Measurements from ENCODE around the gene HS1BP3. TPM values are rescaled to one million over a fixed set of nuclear protein-coding genes. Genes with fewer than 3 reads are reported as not detected.

HS1BP3 gene
- total and polyA plus RNA-seq, 10 donors: 8.8 to 38.0 (median 25.9) TPM

DNA sequence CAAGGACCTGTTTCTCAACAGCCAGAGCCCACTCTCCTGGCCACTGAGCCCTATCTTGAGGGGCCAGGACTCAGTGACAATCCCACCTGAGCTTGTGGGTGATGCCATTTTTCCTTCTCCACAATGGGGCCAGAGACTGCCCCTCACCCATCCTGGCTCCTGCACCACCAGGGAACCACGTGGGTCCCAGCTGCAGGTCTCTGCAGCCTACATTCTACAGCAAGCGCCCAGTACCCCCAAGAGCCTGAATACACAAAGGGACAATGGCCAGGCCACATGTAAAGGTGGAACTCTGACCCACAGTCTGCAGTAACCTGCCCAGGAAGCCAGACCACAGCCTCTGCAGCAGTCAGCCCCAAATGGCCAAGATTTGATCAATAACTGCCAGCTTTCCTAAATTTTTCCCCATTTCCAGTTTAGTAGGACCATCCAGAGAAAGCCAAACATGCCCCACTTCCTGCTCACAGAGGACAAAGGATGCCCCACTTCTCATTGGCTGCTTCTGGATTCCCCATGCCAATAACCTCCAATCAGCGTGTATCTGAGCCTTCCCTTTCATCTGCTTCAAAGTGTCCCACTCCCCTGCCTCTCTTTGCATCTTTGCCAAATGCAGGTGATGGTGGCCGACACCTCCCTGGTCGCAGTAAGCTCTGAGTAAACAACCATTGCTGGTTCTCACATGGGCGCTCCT is 19.1 kb downstream of the HS1BP3 start:
- intact Hi-C loops (cut with DNase I; ENCODE audit: low total_unique reads): no loop called here
- H3K4me3 ChIP-seq: no peak overlapping the region
- peaks cover 9 to 37% (median 26%) of the 10 kb centered on the region in 6 donors for H3K4me1 ChIP-seq
- TF ChIP-seq POLR2AphosphoS5 (IDR thresholded peaks at IDR 0.05) (no peak), POLR2A (IDR thresholded peaks at IDR 0.05) (no peak)
- TF ChIP-seq, protein P1, sequence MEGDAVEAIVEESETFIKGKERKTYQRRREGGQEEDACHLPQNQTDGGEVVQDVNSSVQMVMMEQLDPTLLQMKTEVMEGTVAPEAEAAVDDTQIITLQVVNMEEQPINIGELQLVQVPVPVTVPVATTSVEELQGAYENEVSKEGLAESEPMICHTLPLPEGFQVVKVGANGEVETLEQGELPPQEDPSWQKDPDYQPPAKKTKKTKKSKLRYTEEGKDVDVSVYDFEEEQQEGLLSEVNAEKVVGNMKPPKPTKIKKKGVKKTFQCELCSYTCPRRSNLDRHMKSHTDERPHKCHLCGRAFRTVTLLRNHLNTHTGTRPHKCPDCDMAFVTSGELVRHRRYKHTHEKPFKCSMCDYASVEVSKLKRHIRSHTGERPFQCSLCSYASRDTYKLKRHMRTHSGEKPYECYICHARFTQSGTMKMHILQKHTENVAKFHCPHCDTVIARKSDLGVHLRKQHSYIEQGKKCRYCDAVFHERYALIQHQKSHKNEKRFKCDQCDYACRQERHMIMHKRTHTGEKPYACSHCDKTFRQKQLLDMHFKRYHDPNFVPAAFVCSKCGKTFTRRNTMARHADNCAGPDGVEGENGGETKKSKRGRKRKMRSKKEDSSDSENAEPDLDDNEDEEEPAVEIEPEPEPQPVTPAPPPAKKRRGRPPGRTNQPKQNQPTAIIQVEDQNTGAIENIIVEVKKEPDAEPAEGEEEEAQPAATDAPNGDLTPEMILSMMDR (IDR thresholded peaks at IDR 0.05 in 8 of 11, conservative IDR thresholded peaks at IDR 0.05 in 3 of 11): no peak
- H3K36me3 ChIP-seq: peaks cover 0 to 87% (median 13%) of the 10 kb centered on the region in 6 donors
- H3K27ac ChIP-seq: no peak overlapping the region
- WGBS, 5 donors: 90 to 94% (median 92%) methylated on average over 6 of the region's 6 CpGs
- H3K27me3 ChIP-seq (replicated peaks in 1 of 7): no peaks in the 10 kb centered on the region
- no peaks in the 10 kb centered on the region for H3K9me3 ChIP-seq
- peak; percentile 44 for DNase-seq

DNA sequence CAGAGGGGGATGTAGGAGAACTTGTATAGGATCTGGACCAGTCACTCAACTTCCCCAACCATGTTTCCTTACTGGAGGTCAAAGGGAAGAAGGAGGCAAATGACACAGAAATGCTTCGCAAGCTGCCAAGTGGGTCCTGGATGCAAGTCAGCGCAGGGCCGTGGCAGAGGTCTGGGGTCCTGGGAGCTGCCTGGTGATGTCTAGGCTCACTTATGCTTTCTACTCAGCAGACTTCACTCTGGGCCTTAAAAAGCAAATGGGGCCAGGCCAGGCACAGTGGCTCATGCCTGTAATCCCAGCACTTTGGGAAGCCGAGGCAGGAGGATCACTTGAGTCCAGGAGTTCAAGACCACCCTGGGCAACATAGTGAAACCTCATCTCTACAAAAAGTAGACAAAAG is 19.9 kb downstream of the HS1BP3 start:
- peaks cover 0 to 87% (median 7%) of the 10 kb centered on the region in 6 donors for H3K36me3 ChIP-seq
- TF ChIP-seq, protein P1 (IDR thresholded peaks at IDR 0.05 in 8 of 11, conservative IDR thresholded peaks at IDR 0.05 in 3 of 11): no peak
- TF ChIP-seq POLR2A (IDR thresholded peaks at IDR 0.05): no peak
- TF ChIP-seq POLR2AphosphoS5 (IDR thresholded peaks at IDR 0.05): no peak
- no peaks in the 10 kb centered on the region for H3K9me3 ChIP-seq
- DNase-seq: peak; percentile 52
- intact Hi-C loops (cut with DNase I; ENCODE audit: low total_unique reads): no loop called here
- H3K4me1 ChIP-seq: peaks cover 9 to 32% (median 24%) of the 10 kb centered on the region in 6 donors
- 89 to 98% (median 93%) methylated on average over 4 of the region's 4 CpGs for WGBS, 5 donors
- H3K27ac ChIP-seq: no peak overlapping the region
- H3K27me3 ChIP-seq (replicated peaks in 1 of 7): no peaks in the 10 kb centered on the region
- H3K4me3 ChIP-seq: no peak overlapping the region

DNA sequence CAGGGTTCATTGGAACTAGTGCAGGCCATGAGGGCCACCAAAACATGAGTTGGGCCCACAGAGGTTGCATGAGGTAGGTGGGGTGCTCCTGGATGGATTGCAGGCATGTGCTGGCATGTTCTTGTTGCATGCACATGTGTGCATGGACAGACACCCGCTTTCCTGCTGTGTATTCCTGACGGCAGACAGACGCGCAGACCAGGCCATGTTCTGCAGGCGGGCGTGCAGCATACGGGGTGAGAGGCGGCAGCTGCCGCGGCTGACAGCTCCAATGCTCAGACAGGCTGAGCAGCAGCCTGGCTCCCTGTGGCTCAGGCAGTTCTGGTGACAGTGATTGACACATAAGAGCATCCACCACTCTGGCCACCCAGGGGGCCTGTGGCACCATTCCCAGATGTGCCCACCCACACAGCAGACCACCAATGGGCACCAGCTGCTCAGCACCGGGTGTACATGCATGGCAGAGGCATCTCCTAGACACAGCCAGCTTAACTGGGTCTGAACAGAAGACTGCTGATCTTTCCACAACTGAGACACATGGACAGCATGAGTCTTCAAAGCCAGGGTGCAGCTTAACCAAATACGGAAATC is 21.2 kb downstream of the HS1BP3 start:
- WGBS, 5 donors: 76 to 94% (median 92%) methylated on average over 11 to 12 of the region's 12 CpGs
- intact Hi-C loops (cut with DNase I; ENCODE audit: low total_unique reads): no loop called here
- Histone ChIP-seq H3K36me3 (peaks cover 0 to 87% (median 9%) of the 10 kb centered on the region in 6 donors), H3K9me3 (no peaks in the 10 kb centered on the region), H3K4me3 (no peak overlapping the region), H3K27me3 (replicated peaks in 1 of 7) (no peaks in the 10 kb centered on the region), H3K4me1 (peaks cover 9 to 19% (median 13%) of the 10 kb centered on the region in 6 donors), H3K27ac (no peak overlapping the region)
- peak; percentile 71 for DNase-seq
- TF ChIP-seq POLR2AphosphoS5 (IDR thresholded peaks at IDR 0.05): no peak
- TF ChIP-seq POLR2A (IDR thresholded peaks at IDR 0.05): no peak
- TF ChIP-seq, protein P1 (IDR thresholded peaks at IDR 0.05 in 8 of 11, conservative IDR thresholded peaks at IDR 0.05 in 3 of 11): no peak

DNA sequence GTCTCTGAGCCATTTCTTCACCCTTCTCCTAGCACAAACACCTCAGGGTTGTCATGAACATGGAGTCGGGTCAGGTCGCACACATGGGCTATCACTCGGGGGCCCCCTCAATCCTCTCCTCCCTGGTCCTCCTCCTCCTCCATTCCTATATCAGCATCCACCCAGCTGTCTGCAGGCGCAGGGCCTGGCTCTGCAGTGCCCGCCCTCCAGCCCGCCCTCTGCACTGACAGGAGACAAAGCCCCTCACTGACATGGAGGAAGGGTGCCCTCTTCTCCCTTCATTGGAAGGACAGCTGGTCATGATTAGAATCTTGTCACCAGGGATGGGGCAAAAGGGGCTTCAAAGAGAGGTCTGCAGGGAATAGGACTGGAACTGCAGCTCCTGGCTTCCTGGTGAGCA is 21.7 kb downstream of the HS1BP3 start:
- Histone ChIP-seq H3K27ac (no peak overlapping the region), H3K9me3 (no peaks in the 10 kb centered on the region), H3K4me3 (no peak overlapping the region), H3K27me3 (replicated peaks in 1 of 7) (no peaks in the 10 kb centered on the region), H3K4me1 (peaks cover 4 to 14% (median 8%) of the 10 kb centered on the region in 6 donors), H3K36me3 (peaks cover 0 to 87% (median 14%) of the 10 kb centered on the region in 6 donors)
- DNase-seq: peak; percentile 59
- 87 to 95% (median 91%) methylated on average over 6 of the region's 6 CpGs for WGBS, 5 donors
- intact Hi-C loops (cut with DNase I; ENCODE audit: low total_unique reads): no loop called here
- TF ChIP-seq, protein P1 (IDR thresholded peaks at IDR 0.05 in 8 of 11, conservative IDR thresholded peaks at IDR 0.05 in 3 of 11): no peak
- TF ChIP-seq POLR2AphosphoS5 (IDR thresholded peaks at IDR 0.05) (no peak), POLR2A (IDR thresholded peaks at IDR 0.05) (no peak)

Measured in spleen (tissue), 11 donors.